Measurements from ENCODE around the gene ASIC1. TPM values are rescaled to one million over a fixed set of nuclear protein-coding genes. Genes with fewer than 3 reads are reported as not detected.

The ASIC1 gene
- polyA plus RNA-seq, 1 donor, result 4.7 TPM

DNA sequence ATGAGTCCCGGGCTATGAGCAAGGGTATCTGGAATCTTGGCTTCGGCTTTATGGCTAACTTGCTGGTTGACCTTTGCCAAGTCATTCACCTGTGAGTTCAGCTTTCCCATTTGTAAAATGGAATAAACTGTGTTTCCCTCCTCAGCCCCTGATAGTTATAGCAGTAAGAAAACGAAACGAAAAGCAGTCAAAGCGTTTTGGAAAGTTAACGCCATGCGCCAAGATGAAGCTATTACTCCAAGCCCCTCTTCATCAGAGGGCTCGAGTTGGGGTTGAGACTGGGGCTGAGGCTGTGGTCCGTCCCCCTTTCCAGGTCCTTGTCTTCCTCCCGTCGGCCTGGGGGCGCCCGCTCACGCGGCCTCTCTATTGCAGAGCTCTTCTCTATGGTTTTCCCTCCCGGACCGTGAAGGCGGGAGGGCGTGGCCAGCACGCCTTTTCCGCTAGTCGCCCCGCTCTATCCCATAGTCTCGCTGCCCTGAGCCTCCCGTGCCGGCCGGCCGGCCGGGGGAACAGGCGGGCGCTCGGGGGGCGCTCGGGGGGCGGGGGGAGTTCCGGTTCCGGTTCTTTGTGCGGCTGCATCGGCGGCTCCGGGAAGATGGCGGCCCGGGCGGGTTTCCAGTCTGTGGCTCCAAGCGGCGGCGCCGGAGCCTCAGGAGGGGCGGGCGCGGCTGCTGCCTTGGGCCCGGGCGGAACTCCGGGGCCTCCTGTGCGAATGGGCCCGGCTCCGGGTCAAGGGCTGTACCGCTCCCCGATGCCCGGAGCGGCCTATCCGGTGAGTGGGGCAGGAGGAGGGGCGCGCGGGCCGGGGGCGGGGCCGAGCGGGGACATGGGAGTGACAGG lies 27.6 kb downstream of the ASIC1 start, which contains the start of gene SMARCD1:
Gene SMARCD1 (plus strand): TSS at position 568 of the 840 bp plus-strand sequence. CDS start 28 bp downstream, at position 596.
- WGBS (ENCODE audit: insufficient coverage, low lambda C conversion rate), result no CpG with 5 or more reads among the region's 69 CpGs
- DNase-seq, result peak; percentile 90 to 93
- Histone ChIP-seq H3K9me3 (ENCODE audit: control insufficient read depth, low read depth, low read length) (peaks cover 2% of the 10 kb centered on the region), H3K36me3 (ENCODE audit: control insufficient read depth, insufficient read depth, low read length) (peaks cover 34% of the 10 kb centered on the region), H3K4me3 (ENCODE audit: low read length) (peak within 1 kb of the TSS; percentile 59), H3K27me3 (ENCODE audit: control insufficient read depth, insufficient read depth, low read length) (no peaks in the 10 kb centered on the region), H3K4me1 (ENCODE audit: control insufficient read depth, insufficient read depth, low read length) (peaks cover 41% of the 10 kb centered on the region), H3K27ac (ENCODE audit: low read length) (peak within 1 kb of the TSS; percentile 89)

- no peaks in the 10 kb centered on the region for H3K27me3 ChIP-seq (ENCODE audit: control insufficient read depth, insufficient read depth, low read length)
- no peak for DNase-seq
- 30% methylated on average over 2 of the region's 8 CpGs for WGBS (ENCODE audit: insufficient coverage, low lambda C conversion rate)
Observed at GRCh38 chr12:50085615-50086072, 28.2 kb downstream of the ASIC1 start.

GRCh38 chr12:50086148-50086547 lies 28.8 kb downstream of the ASIC1 start:
- DNase-seq, result peak in 1 of 2 donors; percentile 39
- H3K36me3 ChIP-seq (ENCODE audit: control insufficient read depth, insufficient read depth, low read length), result peaks cover 42% of the 10 kb centered on the region
- H3K4me1 ChIP-seq (ENCODE audit: control insufficient read depth, insufficient read depth, low read length), result peaks cover 31% of the 10 kb centered on the region
- no CpG with 5 or more reads among the region's 5 CpGs for WGBS (ENCODE audit: insufficient coverage, low lambda C conversion rate)
- H3K9me3 ChIP-seq (ENCODE audit: control insufficient read depth, low read depth, low read length), result peaks cover under 1% of the 10 kb centered on the region
- no peaks in the 10 kb centered on the region for H3K27me3 ChIP-seq (ENCODE audit: control insufficient read depth, insufficient read depth, low read length)
- peak overlapping the region; percentile 89 for H3K27ac ChIP-seq (ENCODE audit: low read length)
- peak overlapping the region; percentile 59 for H3K4me3 ChIP-seq (ENCODE audit: low read length)

More at GRCh38 chr12:50085615-50086072, 28.2 kb downstream of the ASIC1 start:
- Histone ChIP-seq H3K36me3 (ENCODE audit: control insufficient read depth, insufficient read depth, low read length) (peaks cover 39% of the 10 kb centered on the region), H3K4me3 (ENCODE audit: low read length) (peak overlapping the region; percentile 59), H3K27ac (ENCODE audit: low read length) (peak overlapping the region; percentile 89), H3K9me3 (ENCODE audit: control insufficient read depth, low read depth, low read length) (peaks cover 2% of the 10 kb centered on the region), H3K4me1 (ENCODE audit: control insufficient read depth, insufficient read depth, low read length) (peaks cover 36% of the 10 kb centered on the region)

- no peaks in the 10 kb centered on the region for H3K27me3 ChIP-seq (ENCODE audit: control insufficient read depth, insufficient read depth, low read length)
- DNase-seq, result no peak
- H3K36me3 ChIP-seq (ENCODE audit: control insufficient read depth, insufficient read depth, low read length), result peaks cover 50% of the 10 kb centered on the region
- H3K4me3 ChIP-seq (ENCODE audit: low read length), result no peak overlapping the region
- no peaks in the 10 kb centered on the region for H3K9me3 ChIP-seq (ENCODE audit: control insufficient read depth, low read depth, low read length)
- no CpG with 5 or more reads among the region's 9 CpGs for WGBS (ENCODE audit: insufficient coverage, low lambda C conversion rate)
- peaks cover 22% of the 10 kb centered on the region for H3K4me1 ChIP-seq (ENCODE audit: control insufficient read depth, insufficient read depth, low read length)
- no peak overlapping the region for H3K27ac ChIP-seq (ENCODE audit: low read length)
Observed at GRCh38 chr12:50087151-50087550, 29.8 kb downstream of the ASIC1 start.

GRCh38 chr12:50087995-50088394 lies 30.6 kb downstream of the ASIC1 start:
- Histone ChIP-seq H3K4me3 (ENCODE audit: low read length) (no peak overlapping the region), H3K36me3 (ENCODE audit: control insufficient read depth, insufficient read depth, low read length) (peaks cover 55% of the 10 kb centered on the region), H3K4me1 (ENCODE audit: control insufficient read depth, insufficient read depth, low read length) (peaks cover 15% of the 10 kb centered on the region), H3K27ac (ENCODE audit: low read length) (no peak overlapping the region), H3K9me3 (ENCODE audit: control insufficient read depth, low read depth, low read length) (no peaks in the 10 kb centered on the region), H3K27me3 (ENCODE audit: control insufficient read depth, insufficient read depth, low read length) (no peaks in the 10 kb centered on the region)
- WGBS (ENCODE audit: insufficient coverage, low lambda C conversion rate), result 100% methylated on average over 1 of the region's 3 CpGs
- no peak for DNase-seq

GRCh38 chr12:50088577-50089335 lies 31.4 kb downstream of the ASIC1 start:
- peaks cover 63% of the 10 kb centered on the region for H3K36me3 ChIP-seq (ENCODE audit: control insufficient read depth, insufficient read depth, low read length)
- no peak overlapping the region for H3K4me3 ChIP-seq (ENCODE audit: low read length)
- peaks cover 8% of the 10 kb centered on the region for H3K4me1 ChIP-seq (ENCODE audit: control insufficient read depth, insufficient read depth, low read length)
- no peak overlapping the region for H3K27ac ChIP-seq (ENCODE audit: low read length)
- no CpG with 5 or more reads among the region's 3 CpGs for WGBS (ENCODE audit: insufficient coverage, low lambda C conversion rate)
- no peaks in the 10 kb centered on the region for H3K27me3 ChIP-seq (ENCODE audit: control insufficient read depth, insufficient read depth, low read length)
- no peaks in the 10 kb centered on the region for H3K9me3 ChIP-seq (ENCODE audit: control insufficient read depth, low read depth, low read length)
- peak; percentile 50 to 55 for DNase-seq

DNA sequence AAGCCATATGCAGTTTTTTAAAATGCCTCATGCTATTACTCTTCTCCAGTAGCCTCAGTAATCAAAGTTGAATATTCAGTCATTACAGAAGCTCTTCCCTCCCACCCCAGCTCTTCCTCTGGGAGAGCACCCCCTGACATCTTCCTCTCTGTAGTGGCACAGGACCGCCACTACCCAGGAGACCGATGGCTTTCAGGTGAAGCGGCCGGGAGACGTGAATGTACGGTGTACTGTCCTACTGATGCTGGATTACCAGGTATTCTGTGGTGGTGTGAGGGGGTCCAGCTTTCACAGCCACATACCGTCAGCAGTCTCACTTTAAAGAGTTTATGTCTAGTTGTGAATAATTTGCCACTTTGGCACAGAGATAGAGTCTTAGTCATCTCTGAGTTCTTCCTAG lies 32.3 kb downstream of the ASIC1 start:
- no peak for DNase-seq
- Histone ChIP-seq H3K27ac (ENCODE audit: low read length) (no peak overlapping the region), H3K9me3 (ENCODE audit: control insufficient read depth, low read depth, low read length) (no peaks in the 10 kb centered on the region), H3K27me3 (ENCODE audit: control insufficient read depth, insufficient read depth, low read length) (no peaks in the 10 kb centered on the region), H3K36me3 (ENCODE audit: control insufficient read depth, insufficient read depth, low read length) (peaks cover 71% of the 10 kb centered on the region), H3K4me1 (ENCODE audit: control insufficient read depth, insufficient read depth, low read length) (peaks cover 3% of the 10 kb centered on the region), H3K4me3 (ENCODE audit: low read length) (no peak overlapping the region)
- no CpG with 5 or more reads among the region's 7 CpGs for WGBS (ENCODE audit: insufficient coverage, low lambda C conversion rate)

DNA sequence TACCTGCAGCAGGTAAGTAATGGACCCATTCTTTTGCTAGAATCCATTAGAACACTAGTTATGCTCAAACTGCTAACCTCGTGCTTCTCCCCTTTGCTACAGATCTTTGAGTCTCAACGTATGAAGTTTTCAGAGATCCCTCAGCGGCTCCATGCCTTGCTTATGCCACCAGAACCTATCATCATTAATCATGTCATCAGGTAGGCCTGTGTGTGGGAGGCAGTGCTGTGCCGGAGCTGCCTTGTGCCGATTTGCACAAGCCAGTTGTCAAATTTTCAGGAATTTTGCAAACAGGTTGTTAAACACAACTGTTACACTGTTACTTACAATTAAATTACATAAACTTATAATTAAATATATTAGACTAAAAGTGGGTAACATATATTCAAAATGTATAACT lies 33.0 kb downstream of the ASIC1 start:
- DNase-seq, result no peak
- WGBS (ENCODE audit: insufficient coverage, low lambda C conversion rate), result no CpG with 5 or more reads among the region's 5 CpGs
- Histone ChIP-seq H3K4me3 (ENCODE audit: low read length) (no peak overlapping the region), H3K9me3 (ENCODE audit: control insufficient read depth, low read depth, low read length) (no peaks in the 10 kb centered on the region), H3K27me3 (ENCODE audit: control insufficient read depth, insufficient read depth, low read length) (no peaks in the 10 kb centered on the region), H3K36me3 (ENCODE audit: control insufficient read depth, insufficient read depth, low read length) (peaks cover 75% of the 10 kb centered on the region), H3K4me1 (ENCODE audit: control insufficient read depth, insufficient read depth, low read length) (peaks cover 3% of the 10 kb centered on the region), H3K27ac (ENCODE audit: low read length) (no peak overlapping the region)

DNA sequence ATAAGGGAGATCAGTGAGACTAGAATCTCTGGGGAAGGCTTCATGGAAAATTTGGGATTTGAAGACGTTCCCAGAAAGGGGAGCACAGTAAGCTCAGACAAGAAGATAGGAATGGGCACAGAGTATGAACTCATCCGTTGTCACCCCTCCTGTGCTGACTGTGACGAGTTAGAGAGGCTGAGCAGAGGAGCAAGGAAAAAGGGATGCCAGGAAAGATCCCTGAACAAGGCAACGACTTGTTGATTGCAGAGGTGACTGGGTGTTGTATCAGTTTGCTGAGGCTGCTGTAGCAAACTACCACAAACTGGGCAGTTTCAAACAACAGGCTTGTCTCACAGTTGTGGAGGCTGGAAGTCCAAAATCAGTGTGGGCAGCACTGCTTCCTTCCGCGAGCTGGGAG lies 40.6 kb downstream of the ASIC1 start:
- no peak for DNase-seq
- Histone ChIP-seq H3K4me1 (ENCODE audit: control insufficient read depth, insufficient read depth, low read length) (peaks cover 14% of the 10 kb centered on the region), H3K27ac (ENCODE audit: low read length) (no peak overlapping the region), H3K9me3 (ENCODE audit: control insufficient read depth, low read depth, low read length) (no peaks in the 10 kb centered on the region), H3K27me3 (ENCODE audit: control insufficient read depth, insufficient read depth, low read length) (no peaks in the 10 kb centered on the region), H3K4me3 (ENCODE audit: low read length) (no peak overlapping the region), H3K36me3 (ENCODE audit: control insufficient read depth, insufficient read depth, low read length) (peaks cover 69% of the 10 kb centered on the region)
- 100% methylated on average over 1 of the region's 6 CpGs for WGBS (ENCODE audit: insufficient coverage, low lambda C conversion rate)

DNA sequence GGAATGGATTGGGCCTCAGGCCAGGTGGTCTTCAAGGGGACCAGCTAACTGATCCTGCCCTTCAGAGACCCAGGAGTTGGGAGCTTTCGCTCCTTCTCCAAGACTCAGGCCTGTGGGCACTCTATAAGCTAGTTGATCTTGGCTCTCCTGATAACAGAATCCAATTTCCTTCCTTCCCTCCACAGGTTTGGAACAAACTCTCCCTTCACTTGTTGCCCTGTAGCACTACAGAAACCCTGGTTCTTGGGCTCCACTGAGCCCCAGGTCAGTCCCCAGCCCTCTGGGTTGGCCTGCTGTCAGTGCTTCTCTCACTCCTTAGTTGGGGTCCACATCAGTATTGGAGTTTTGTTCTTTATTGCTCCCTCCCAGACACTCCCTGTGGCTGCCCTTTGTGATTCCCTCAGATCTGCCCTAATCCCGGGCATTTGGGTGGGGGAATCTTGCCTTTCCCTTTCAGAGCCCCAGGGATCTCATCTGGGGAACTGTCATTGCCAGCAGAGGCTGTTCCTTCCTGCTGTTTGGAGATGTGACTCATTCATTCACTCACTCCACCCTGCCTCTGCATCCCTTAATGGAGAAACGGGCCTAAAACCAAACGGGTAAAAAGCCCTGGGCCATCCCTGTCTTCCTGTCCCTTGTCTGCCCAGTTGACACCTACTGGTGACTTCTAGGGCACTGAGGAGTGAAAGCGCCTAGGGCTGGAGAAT lies 42.1 kb downstream of the ASIC1 start:
- no peak for DNase-seq
- Histone ChIP-seq H3K36me3 (ENCODE audit: control insufficient read depth, insufficient read depth, low read length) (peaks cover 56% of the 10 kb centered on the region), H3K9me3 (ENCODE audit: control insufficient read depth, low read depth, low read length) (no peaks in the 10 kb centered on the region), H3K27me3 (ENCODE audit: control insufficient read depth, insufficient read depth, low read length) (no peaks in the 10 kb centered on the region), H3K27ac (ENCODE audit: low read length) (no peak overlapping the region), H3K4me1 (ENCODE audit: control insufficient read depth, insufficient read depth, low read length) (peaks cover 22% of the 10 kb centered on the region), H3K4me3 (ENCODE audit: low read length) (no peak overlapping the region)
- WGBS (ENCODE audit: insufficient coverage, low lambda C conversion rate), result 80% methylated on average over 2 of the region's 5 CpGs
